K562 (cell line): ENCODE measurements around the gene E2F1. TPM values are rescaled to one million over a fixed set of nuclear protein-coding genes. Genes with fewer than 3 reads are reported as not detected.

Source experiments
- ARID1B ChIP-seq: fragments of 450-650 bp; IDR thresholded peaks from 2 replicates; pipeline ENCODE4 v1.6.1; 2016; ENCODE audit warnings: antibody characterized with exemption, mild to moderate bottlenecking, inconsistent platforms
- BCL6 ChIP-seq: fragments of 250-450 bp; sonication (Bioruptor Pico); IDR thresholded peaks from 2 replicates; pipeline ENCODE4 v1.4.0; 2020
- CTBP1 ChIP-seq: fragments of 450-650 bp; IDR thresholded peaks from 2 replicates; pipeline ENCODE4 v1.6.1; 2016; ENCODE audit warnings: borderline replicate concordance
- ETV1 ChIP-seq: fragments of 450-650 bp; conservative IDR thresholded peaks from 2 replicates; pipeline ENCODE4 v1.6.1; 2016; ENCODE audit warnings: missing genetic modification characterization, control low read depth, low read depth, missing compliant biosample characterization
- FUS ChIP-seq: fragments of 200-400 bp; formaldehyde crosslinking; optimal IDR thresholded peaks from 2 replicates; pipeline ENCODE3; 2017; ENCODE audit warnings: low read depth, low read length
- NR2F6 ChIP-seq: fragments of 450-650 bp; formaldehyde crosslinking; IDR thresholded peaks from 2 replicates; pipeline ENCODE4 v1.4.0; 2020; ENCODE audit warnings: mild to moderate bottlenecking
- POLR3G ChIP-seq: IDR thresholded peaks from 2 replicates; pipeline ENCODE4 v1.6.1; 2011; ENCODE audit not compliant: insufficient read length, insufficient replicate concordance; ENCODE audit errors: extremely low read depth
- RBM25 ChIP-seq: fragments of 200-400 bp; formaldehyde crosslinking; IDR thresholded peaks from 2 replicates; pipeline ENCODE4 v1.6.1; 2018; ENCODE audit warnings: low read length, low read depth, moderate library complexity; ENCODE audit not compliant: severe bottlenecking
- SPI1 ChIP-seq: IDR thresholded peaks from 2 replicates; pipeline ENCODE4 v1.6.1; 2011; ENCODE audit warnings: low read depth, low read length, control low read depth, borderline replicate concordance
- SRF ChIP-seq, 2 experiments: fragments of 250-450, 450-650 bp in 1 of 2; sonication (Bioruptor Pico) in 1 of 2; sonication (generic) in 1 of 2; formaldehyde crosslinking; IDR thresholded peaks; 2 replicates each; pipeline versions ENCODE4 v1.5.0 to v1.5.1; 2020 to 2022; ENCODE audit warnings: mild to moderate bottlenecking in 1 of 2, missing genetic modification reagents in 1 of 2
- SRSF3 ChIP-seq: fragments of 200-400 bp; formaldehyde crosslinking; IDR thresholded peaks from 2 replicates; pipeline ENCODE4 v1.6.1; 2016; ENCODE audit warnings: mild to moderate bottlenecking, low read length, moderate library complexity; ENCODE audit not compliant: insufficient read depth
- STAT5A ChIP-seq: IDR thresholded peaks from 2 replicates; pipeline ENCODE4 v1.6.1; 2012; ENCODE audit warnings: low read length, inconsistent platforms, borderline replicate concordance
- polyA plus RNA-seq, 8 experiments: library from polyadenylated mRNA; depleted of rRNA in 4 of 8; stranded (reverse) in 5 of 8; unstranded in 3 of 8; fragments of >200 nt; fragmentation: Nextera tagmentation in 2 of 8; fragmentation: Illumina TruSeq in 1 of 8; extraction: Ambion mirVana in 2 of 8; extraction: Trizol in 1 of 8; gene quantifications; 2 replicates each; pipeline versions ENCODE4 v1.2.1 to v1.2.3, GENCODE V29; 2011 to 2014; ENCODE audit warnings: inconsistent platforms in 1 of 8, missing spikeins in 1 of 8
- total RNA-seq, 7 experiments: library from RNA; depleted of rRNA in 6 of 7; stranded (reverse); fragments of >200 nt in 6 of 7; fragmentation: Illumina TruSeq in 2 of 7; extraction: Trizol in 2 of 7; gene quantifications; 2 replicates each; pipeline versions ENCODE4 v1.2.1 to v1.2.3, GENCODE V29; 2011 to 2021; ENCODE audit warnings: low replicate concordance in 1 of 7
- TF ChIP-seq, protein P1 (sequence below): fragments of 450-650 bp; IDR thresholded peaks from 2 replicates; pipeline ENCODE4 v1.6.1; 2016; ENCODE audit warnings: mild to moderate bottlenecking, moderate library complexity

E2F1 gene
- total and polyA plus RNA-seq, 9 of the 15 experiments (the other 6 are each of a cell fraction or from before 2014, with no cell fraction given) = 0.14 to 30.6 (median 13.1) TPM

DNA sequence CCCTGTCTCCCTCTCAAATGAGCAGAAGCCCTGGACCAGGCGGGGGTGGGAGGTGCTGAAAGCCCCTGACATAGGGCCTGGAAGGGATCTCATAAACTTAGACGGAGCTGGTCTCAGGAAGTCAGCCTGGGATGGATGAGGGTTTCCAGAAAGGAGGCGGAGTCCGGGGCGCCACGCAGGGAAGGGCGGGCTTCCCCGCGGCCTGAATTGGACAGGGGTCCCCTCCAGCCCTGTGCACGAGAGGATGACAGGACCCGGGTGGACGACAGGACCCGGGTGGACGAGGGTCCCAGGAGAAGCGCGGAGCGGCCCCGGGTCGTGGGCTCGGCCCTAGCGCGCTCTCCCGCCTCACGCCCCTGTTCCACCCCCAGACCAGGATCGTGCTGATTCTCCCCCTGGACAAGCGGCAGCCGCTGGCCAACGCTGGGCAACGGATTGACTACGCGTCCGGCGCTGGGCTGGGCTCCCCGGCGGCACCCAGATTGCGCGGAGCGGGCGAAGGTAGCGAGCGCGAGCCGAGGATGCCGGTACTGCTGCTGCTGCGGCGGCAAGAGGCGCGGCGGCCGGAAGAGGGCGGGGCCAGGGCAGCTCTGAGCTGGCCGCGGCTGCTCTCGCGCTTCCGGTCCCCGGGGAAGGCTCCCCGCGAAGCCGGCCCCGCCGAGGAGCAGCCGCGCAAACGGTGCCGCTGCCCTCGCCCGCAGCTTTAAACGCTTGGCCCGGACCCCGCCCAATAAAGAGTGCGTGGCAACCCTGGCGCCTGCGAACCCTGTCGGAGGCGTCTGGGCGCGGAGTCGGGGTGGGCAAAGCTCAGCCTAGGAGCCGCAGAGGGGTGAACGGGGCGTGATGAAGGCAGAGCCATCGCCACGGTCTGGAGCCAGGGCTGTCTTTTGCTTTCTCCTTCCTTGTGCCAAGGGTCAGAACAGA is 22.8 kb downstream of the E2F1 start (continued):
- TF ChIP-seq, protein P1, sequence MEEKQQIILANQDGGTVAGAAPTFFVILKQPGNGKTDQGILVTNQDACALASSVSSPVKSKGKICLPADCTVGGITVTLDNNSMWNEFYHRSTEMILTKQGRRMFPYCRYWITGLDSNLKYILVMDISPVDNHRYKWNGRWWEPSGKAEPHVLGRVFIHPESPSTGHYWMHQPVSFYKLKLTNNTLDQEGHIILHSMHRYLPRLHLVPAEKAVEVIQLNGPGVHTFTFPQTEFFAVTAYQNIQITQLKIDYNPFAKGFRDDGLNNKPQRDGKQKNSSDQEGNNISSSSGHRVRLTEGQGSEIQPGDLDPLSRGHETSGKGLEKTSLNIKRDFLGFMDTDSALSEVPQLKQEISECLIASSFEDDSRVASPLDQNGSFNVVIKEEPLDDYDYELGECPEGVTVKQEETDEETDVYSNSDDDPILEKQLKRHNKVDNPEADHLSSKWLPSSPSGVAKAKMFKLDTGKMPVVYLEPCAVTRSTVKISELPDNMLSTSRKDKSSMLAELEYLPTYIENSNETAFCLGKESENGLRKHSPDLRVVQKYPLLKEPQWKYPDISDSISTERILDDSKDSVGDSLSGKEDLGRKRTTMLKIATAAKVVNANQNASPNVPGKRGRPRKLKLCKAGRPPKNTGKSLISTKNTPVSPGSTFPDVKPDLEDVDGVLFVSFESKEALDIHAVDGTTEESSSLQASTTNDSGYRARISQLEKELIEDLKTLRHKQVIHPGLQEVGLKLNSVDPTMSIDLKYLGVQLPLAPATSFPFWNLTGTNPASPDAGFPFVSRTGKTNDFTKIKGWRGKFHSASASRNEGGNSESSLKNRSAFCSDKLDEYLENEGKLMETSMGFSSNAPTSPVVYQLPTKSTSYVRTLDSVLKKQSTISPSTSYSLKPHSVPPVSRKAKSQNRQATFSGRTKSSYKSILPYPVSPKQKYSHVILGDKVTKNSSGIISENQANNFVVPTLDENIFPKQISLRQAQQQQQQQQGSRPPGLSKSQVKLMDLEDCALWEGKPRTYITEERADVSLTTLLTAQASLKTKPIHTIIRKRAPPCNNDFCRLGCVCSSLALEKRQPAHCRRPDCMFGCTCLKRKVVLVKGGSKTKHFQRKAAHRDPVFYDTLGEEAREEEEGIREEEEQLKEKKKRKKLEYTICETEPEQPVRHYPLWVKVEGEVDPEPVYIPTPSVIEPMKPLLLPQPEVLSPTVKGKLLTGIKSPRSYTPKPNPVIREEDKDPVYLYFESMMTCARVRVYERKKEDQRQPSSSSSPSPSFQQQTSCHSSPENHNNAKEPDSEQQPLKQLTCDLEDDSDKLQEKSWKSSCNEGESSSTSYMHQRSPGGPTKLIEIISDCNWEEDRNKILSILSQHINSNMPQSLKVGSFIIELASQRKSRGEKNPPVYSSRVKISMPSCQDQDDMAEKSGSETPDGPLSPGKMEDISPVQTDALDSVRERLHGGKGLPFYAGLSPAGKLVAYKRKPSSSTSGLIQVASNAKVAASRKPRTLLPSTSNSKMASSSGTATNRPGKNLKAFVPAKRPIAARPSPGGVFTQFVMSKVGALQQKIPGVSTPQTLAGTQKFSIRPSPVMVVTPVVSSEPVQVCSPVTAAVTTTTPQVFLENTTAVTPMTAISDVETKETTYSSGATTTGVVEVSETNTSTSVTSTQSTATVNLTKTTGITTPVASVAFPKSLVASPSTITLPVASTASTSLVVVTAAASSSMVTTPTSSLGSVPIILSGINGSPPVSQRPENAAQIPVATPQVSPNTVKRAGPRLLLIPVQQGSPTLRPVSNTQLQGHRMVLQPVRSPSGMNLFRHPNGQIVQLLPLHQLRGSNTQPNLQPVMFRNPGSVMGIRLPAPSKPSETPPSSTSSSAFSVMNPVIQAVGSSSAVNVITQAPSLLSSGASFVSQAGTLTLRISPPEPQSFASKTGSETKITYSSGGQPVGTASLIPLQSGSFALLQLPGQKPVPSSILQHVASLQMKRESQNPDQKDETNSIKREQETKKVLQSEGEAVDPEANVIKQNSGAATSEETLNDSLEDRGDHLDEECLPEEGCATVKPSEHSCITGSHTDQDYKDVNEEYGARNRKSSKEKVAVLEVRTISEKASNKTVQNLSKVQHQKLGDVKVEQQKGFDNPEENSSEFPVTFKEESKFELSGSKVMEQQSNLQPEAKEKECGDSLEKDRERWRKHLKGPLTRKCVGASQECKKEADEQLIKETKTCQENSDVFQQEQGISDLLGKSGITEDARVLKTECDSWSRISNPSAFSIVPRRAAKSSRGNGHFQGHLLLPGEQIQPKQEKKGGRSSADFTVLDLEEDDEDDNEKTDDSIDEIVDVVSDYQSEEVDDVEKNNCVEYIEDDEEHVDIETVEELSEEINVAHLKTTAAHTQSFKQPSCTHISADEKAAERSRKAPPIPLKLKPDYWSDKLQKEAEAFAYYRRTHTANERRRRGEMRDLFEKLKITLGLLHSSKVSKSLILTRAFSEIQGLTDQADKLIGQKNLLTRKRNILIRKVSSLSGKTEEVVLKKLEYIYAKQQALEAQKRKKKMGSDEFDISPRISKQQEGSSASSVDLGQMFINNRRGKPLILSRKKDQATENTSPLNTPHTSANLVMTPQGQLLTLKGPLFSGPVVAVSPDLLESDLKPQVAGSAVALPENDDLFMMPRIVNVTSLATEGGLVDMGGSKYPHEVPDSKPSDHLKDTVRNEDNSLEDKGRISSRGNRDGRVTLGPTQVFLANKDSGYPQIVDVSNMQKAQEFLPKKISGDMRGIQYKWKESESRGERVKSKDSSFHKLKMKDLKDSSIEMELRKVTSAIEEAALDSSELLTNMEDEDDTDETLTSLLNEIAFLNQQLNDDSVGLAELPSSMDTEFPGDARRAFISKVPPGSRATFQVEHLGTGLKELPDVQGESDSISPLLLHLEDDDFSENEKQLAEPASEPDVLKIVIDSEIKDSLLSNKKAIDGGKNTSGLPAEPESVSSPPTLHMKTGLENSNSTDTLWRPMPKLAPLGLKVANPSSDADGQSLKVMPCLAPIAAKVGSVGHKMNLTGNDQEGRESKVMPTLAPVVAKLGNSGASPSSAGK = peak; percentile 47; the same call in 1 of the 2 replicates
- TF ChIP-seq STAT5A (no peak), POLR3G (no peak), ARID1B (no peak), SPI1 (no peak), FUS (peak; percentile 90), SRSF3 (no peak), CTBP1 (peak; percentile 79), ETV1 (tag) (peak; percentile 34), BCL6 (CRISPR knock-in tag) (no peak), SRF (CRISPR knock-in tag; IDR thresholded peaks at IDR 0.05) (0 out of 4 replicates have a peak, but pooled peaks of 1 of the 2 experiments have one; percentile 21), RBM25 (peak; percentile 95), NR2F6 (0 out of 2 replicates have a peak, but pooled peaks have one; percentile 80)
